PC-9 (cell line): Measurements from ENCODE around the gene LTC4S. TPM values are rescaled to one million over a fixed set of nuclear protein-coding genes. Genes with fewer than 3 reads are reported as not detected.

Experiments used
- BruUV-seq: library from RNA; stranded (reverse); fragments of 400-500 nt; replicated peaks from 2 replicates; lab custom pipeline; 2021; lab: Mats Ljungman, UMichigan
- CTCF ChIA-PET: fragments of 300-600 bp; sonication (Branson Sonifier 250); formaldehyde crosslinking; loops from one replicate; lab custom pipeline; 2022; ENCODE audit warnings: antibody characterized with exemption; lab: Charles Lee
- POLR2A ChIA-PET: fragments of 300-600 bp; sonication (Branson Sonifier 250); formaldehyde crosslinking; loops from one replicate; lab custom pipeline; 2022; ENCODE audit warnings: antibody characterized with exemption; ENCODE audit not compliant: unreplicated experiment; lab: Charles Lee
- DNase-seq, 2 experiments: peaks; one replicate each; pipeline versions ENCODE4 v3.0.0 to v3.0.0-alpha.2; 2015 to 2022; ENCODE audit warnings: mixed read lengths in 1 of 2
- H2AFZ ChIP-seq: fragments of 200-600 bp; sonication (generic); 2 replicates; pipeline ENCODE4 v1.8.1; 2017; ENCODE audit warnings: antibody characterized with exemption
- H3F3A ChIP-seq: fragments of 200-600 bp; sonication (generic); 2 replicates; pipeline ENCODE4 v1.8.1; 2017; ENCODE audit warnings: antibody characterized with exemption, mild to moderate bottlenecking, low read depth; ENCODE audit not compliant: insufficient read depth
- H3K27ac ChIP-seq: fragments of 200-600 bp; sonication (generic); 2 replicates; pipeline ENCODE4 v1.6.1; 2016; ENCODE audit warnings: mixed run types
- H3K27me3 ChIP-seq: fragments of 200-600 bp; sonication (generic); 2 replicates; pipeline ENCODE4 v1.6.1; 2016; ENCODE audit warnings: low read depth, mixed run types; ENCODE audit not compliant: insufficient read depth
- H3K36me3 ChIP-seq: fragments of 200-600 bp; sonication (generic); 2 replicates; pipeline ENCODE4 v1.6.1; 2016; ENCODE audit warnings: low read depth, mixed run types
- H3K4me1 ChIP-seq: fragments of 200-600 bp; sonication (generic); replicated peaks from 2 replicates; pipeline ENCODE4 v1.6.1; 2016; ENCODE audit warnings: mixed run types; ENCODE audit not compliant: insufficient read depth
- H3K4me2 ChIP-seq: fragments of 200-600 bp; sonication (generic); 2 replicates; pipeline ENCODE4 v1.6.1; 2017; ENCODE audit warnings: mixed run types
- H3K4me3 ChIP-seq: fragments of 200-600 bp; sonication (generic); 2 replicates; pipeline ENCODE4 v1.6.1; 2016; ENCODE audit warnings: mixed run types
- H3K79me2 ChIP-seq: fragments of 200-600 bp; sonication (generic); 2 replicates; pipeline ENCODE4 v1.6.1; 2017; ENCODE audit warnings: low read depth, mixed run types
- H3K9me2 ChIP-seq: fragments of 200-600 bp; sonication (generic); 2 replicates; pipeline ENCODE4 v1.8.1; 2017; ENCODE audit warnings: mild to moderate bottlenecking; ENCODE audit not compliant: insufficient read depth
- H3K9me3 ChIP-seq: fragments of 200-600 bp; sonication (generic); 2 replicates; pipeline ENCODE4 v1.8.1; 2016; ENCODE audit warnings: low read depth; ENCODE audit not compliant: insufficient read depth
- H4K20me1 ChIP-seq: fragments of 200-600 bp; sonication (generic); 2 replicates; pipeline ENCODE4 v1.8.1; 2017; ENCODE audit not compliant: insufficient read depth
- EZH2 ChIP-seq: fragments of 200-600 bp; sonication (generic); IDR thresholded peaks from 2 replicates; pipeline ENCODE4 v1.8.0; 2017; ENCODE audit warnings: antibody characterized with exemption, low read depth
- intact Hi-C: fragments of 100-400 bp; cut with micrococcal nuclease; formaldehyde crosslinking; loops from one replicate; pipeline ENCODE4 v1.10.0; 2022; ENCODE audit not compliant: unreplicated experiment
- total RNA-seq: library from RNA; stranded (reverse); gene quantifications from 2 replicates; pipeline ENCODE4 v1.2.3, GENCODE V29; 2021
- TF ChIP-seq, protein P1 (sequence below): fragments of 200-600 bp; sonication (generic); conservative IDR thresholded peaks from 2 replicates; pipeline ENCODE4 v1.6.1; 2017; ENCODE audit warnings: mixed run types, antibody characterized with exemption, mild to moderate bottlenecking, moderate library complexity

LTC4S gene
- total RNA-seq, 1 experiment from 2014 or later: 9.7 TPM

DNA sequence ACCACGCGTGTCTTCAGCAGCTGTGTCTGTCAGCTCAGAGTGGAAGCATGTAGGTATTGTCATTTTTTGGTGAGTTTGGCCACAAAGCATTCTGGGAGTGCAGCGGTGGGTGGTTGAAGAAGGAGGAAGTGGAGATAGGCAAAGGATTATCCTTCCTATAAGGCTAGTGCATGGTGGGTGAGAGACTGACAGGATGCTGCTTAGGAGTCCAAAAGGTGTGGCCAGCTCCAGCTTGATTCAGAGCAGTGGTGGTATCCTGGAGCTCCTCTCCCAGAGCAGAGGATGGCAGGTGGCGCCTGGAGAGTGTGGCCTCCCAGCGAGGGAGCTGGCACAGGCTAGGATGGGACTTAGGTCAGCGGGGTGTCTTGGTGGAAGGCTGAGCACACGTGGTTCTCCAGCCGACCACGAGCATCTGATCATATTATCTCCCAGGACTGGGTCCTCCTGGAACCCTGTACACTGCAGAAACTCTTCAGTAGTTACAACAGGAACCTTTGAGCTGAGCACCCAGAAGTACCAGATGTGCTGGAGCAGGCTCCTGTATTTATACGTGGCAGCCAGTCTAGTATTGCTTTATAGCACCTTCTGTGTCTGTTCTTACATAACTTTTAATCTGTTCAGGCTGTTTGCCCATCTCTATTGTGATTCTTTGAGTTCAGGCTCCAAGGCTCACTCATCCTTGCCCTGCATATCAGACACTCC, 31.6 kb upstream of the LTC4S start:
- BruUV-seq: no TSS peak
- Histone ChIP-seq H3K4me1 (peaks cover 47% of the 10 kb centered on the region), H3K4me3 (no peak overlapping the region), H3K4me2 (peak overlapping the region; percentile 43), H3K27me3 (no peaks in the 10 kb centered on the region), H3K27ac (peak overlapping the region; percentile 52), H3K9me2 (no peaks in the 10 kb centered on the region), H3K79me2 (peaks cover 70% of the 10 kb centered on the region), H3F3A (peaks cover 20% of the 10 kb centered on the region), H4K20me1 (peaks cover 32% of the 10 kb centered on the region), H2AFZ (no peak overlapping the region), H3K36me3 (0 out of 2 replicates have a peak, but pooled peaks cover 6% of the 10 kb centered on the region), H3K9me3 (no peaks in the 10 kb centered on the region)
- CTCF ChIA-PET: interaction anchor here (0.5 to 1.3 kb wide), 2 partner anchors 96 to 530 kb away, joined by 3 to 17 read pairs; partner anchors contain the start of gene MRNIP
- POLR2A ChIA-PET: interaction anchor here (0.6 kb wide), 2 partner anchors 30 to 159 kb away, joined by 4 read pairs; no protein-coding TSS in a partner anchor
- TF ChIP-seq, protein P1, sequence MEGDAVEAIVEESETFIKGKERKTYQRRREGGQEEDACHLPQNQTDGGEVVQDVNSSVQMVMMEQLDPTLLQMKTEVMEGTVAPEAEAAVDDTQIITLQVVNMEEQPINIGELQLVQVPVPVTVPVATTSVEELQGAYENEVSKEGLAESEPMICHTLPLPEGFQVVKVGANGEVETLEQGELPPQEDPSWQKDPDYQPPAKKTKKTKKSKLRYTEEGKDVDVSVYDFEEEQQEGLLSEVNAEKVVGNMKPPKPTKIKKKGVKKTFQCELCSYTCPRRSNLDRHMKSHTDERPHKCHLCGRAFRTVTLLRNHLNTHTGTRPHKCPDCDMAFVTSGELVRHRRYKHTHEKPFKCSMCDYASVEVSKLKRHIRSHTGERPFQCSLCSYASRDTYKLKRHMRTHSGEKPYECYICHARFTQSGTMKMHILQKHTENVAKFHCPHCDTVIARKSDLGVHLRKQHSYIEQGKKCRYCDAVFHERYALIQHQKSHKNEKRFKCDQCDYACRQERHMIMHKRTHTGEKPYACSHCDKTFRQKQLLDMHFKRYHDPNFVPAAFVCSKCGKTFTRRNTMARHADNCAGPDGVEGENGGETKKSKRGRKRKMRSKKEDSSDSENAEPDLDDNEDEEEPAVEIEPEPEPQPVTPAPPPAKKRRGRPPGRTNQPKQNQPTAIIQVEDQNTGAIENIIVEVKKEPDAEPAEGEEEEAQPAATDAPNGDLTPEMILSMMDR: no peak
- TF ChIP-seq EZH2: no peak
- peak in 1 of 2 experiments; percentile 11 for DNase-seq
- intact Hi-C loops: loop anchor here (2.0 to 5.0 kb wide), 4 partner anchors 57 to 145 kb away; partner anchors contain the start of genes MRNIP and TBC1D9B

- Histone ChIP-seq H3K4me3 (no peak overlapping the region), H3K9me3 (no peaks in the 10 kb centered on the region), H3F3A (peaks cover 20% of the 10 kb centered on the region), H3K36me3 (0 out of 2 replicates have a peak, but pooled peaks cover 6% of the 10 kb centered on the region), H3K9me2 (no peaks in the 10 kb centered on the region), H3K4me1 (peaks cover 47% of the 10 kb centered on the region), H3K4me2 (peak overlapping the region; percentile 43), H3K27ac (peak overlapping the region; percentile 52), H3K27me3 (no peaks in the 10 kb centered on the region), H4K20me1 (peaks cover 34% of the 10 kb centered on the region), H2AFZ (no peak overlapping the region), H3K79me2 (peaks cover 66% of the 10 kb centered on the region)
- peak in 1 of 2 experiments; percentile 41 for DNase-seq
- intact Hi-C loops: loop anchor here (1.0 to 5.0 kb wide), 6 partner anchors 33 to 329 kb away; partner anchors contain the start of genes MRNIP and TBC1D9B
- BruUV-seq: no TSS peak
- ChIA-PET CTCF (interaction anchor here (0.5 to 1.3 kb wide), 2 partner anchors 96 to 530 kb away, joined by 3 to 17 read pairs; partner anchors contain the start of gene MRNIP), POLR2A (interaction anchor here (0.6 to 0.9 kb wide), 3 partner anchors 55 to 159 kb away, joined by 3 to 4 read pairs (median 4); no protein-coding TSS in a partner anchor)
- TF ChIP-seq EZH2: no peak
- TF ChIP-seq, protein P1: no peak
These were observed 31.0 kb upstream of the LTC4S start for GRCh38 chr5:179762781-179763176.

- peaks cover 34% of the 10 kb centered on the region for H4K20me1 ChIP-seq
- H3K4me1 ChIP-seq: peaks cover 47% of the 10 kb centered on the region
- peaks cover 61% of the 10 kb centered on the region for H3K79me2 ChIP-seq
- peak; percentile 74 for DNase-seq
- H3K9me2 ChIP-seq: no peaks in the 10 kb centered on the region
- no peaks in the 10 kb centered on the region for H3K27me3 ChIP-seq
- TF ChIP-seq EZH2: no peak
- TF ChIP-seq, protein P1: peak; percentile 91
- no TSS peak for BruUV-seq
- ChIA-PET CTCF (interaction anchor here (0.7 to 1.3 kb wide), 2 partner anchors 95 to 118 kb away, joined by 3 read pairs; partner anchors contain the start of gene MRNIP), POLR2A (interaction anchor here (0.7 to 0.9 kb wide), 2 partner anchors 55 to 150 kb away, joined by 3 to 4 read pairs; no protein-coding TSS in a partner anchor)
- intact Hi-C loops: loop anchor here (1.0 to 5.0 kb wide), 6 partner anchors 32 to 328 kb away; partner anchors contain the start of genes MRNIP and TBC1D9B
- H3F3A ChIP-seq: peaks cover 20% of the 10 kb centered on the region
- no peak overlapping the region for H2AFZ ChIP-seq
- H3K4me3 ChIP-seq: no peak overlapping the region
- H3K4me2 ChIP-seq: peak overlapping the region; percentile 43
- H3K9me3 ChIP-seq: no peaks in the 10 kb centered on the region
- 0 out of 2 replicates have a peak, but pooled peaks cover 6% of the 10 kb centered on the region for H3K36me3 ChIP-seq
- peak overlapping the region; percentile 52 for H3K27ac ChIP-seq
These were observed 30.4 kb upstream of the LTC4S start for GRCh38 chr5:179763215-179763945.
